Gastrocnemius medialis (tissue), 4 donors: ENCODE data around the gene MVD.

Source experiments
- POLR2A ChIP-seq, 2 donors: fragments of 450-650 bp; IDR thresholded peaks; one replicate each; pipeline ENCODE4 v1.6.1; 2017; ENCODE audit warnings: antibody characterized with exemption in 2 of 2, mild to moderate bottlenecking in 2 of 2, moderate library complexity in 2 of 2
- TF ChIP-seq, protein P1 (sequence below), 5 experiments: fragments of 450-650 bp in 3 of 5; fragments of 200-600 bp in 2 of 5; sonication (generic) in 2 of 5; IDR thresholded peaks in 4 of 5; conservative IDR thresholded peaks in 1 of 5; 1 replicate in 4 of 5; 2 replicates in 1 of 5; pipeline ENCODE4 v1.5.1; 2016 to 2019; ENCODE audit warnings: antibody characterized with exemption in 5 of 5, mild to moderate bottlenecking in 3 of 5, moderate library complexity in 3 of 5

GRCh38 chr16:88631384-88631783, 31.5 kb downstream of the MVD start:
- TF ChIP-seq, protein P1, sequence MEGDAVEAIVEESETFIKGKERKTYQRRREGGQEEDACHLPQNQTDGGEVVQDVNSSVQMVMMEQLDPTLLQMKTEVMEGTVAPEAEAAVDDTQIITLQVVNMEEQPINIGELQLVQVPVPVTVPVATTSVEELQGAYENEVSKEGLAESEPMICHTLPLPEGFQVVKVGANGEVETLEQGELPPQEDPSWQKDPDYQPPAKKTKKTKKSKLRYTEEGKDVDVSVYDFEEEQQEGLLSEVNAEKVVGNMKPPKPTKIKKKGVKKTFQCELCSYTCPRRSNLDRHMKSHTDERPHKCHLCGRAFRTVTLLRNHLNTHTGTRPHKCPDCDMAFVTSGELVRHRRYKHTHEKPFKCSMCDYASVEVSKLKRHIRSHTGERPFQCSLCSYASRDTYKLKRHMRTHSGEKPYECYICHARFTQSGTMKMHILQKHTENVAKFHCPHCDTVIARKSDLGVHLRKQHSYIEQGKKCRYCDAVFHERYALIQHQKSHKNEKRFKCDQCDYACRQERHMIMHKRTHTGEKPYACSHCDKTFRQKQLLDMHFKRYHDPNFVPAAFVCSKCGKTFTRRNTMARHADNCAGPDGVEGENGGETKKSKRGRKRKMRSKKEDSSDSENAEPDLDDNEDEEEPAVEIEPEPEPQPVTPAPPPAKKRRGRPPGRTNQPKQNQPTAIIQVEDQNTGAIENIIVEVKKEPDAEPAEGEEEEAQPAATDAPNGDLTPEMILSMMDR (IDR thresholded peaks at IDR 0.05 in 4 of 5, conservative IDR thresholded peaks at IDR 0.05 in 1 of 5): no peak
- TF ChIP-seq POLR2A (IDR thresholded peaks at IDR 0.05): no peak
